Liver (tissue), 9 donors: ENCODE measurements around the gene NKAPD1. TPM values are rescaled to one million over a fixed set of nuclear protein-coding genes. Genes with fewer than 3 reads are reported as not detected.

ENCODE experiments used
- DNase-seq: peaks from one replicate; pipeline ENCODE4 v3.0.0-alpha.2; 2017; ENCODE audit warnings: low spot score
- H3K27ac ChIP-seq, 2 donors: one replicate each; pipeline ENCODE4 v1.7.0; 2013; ENCODE audit warnings: inconsistent platforms in 2 of 2, low read length in 2 of 2, control low read depth in 1 of 2, low read depth in 1 of 2, mild to moderate bottlenecking in 1 of 2
- H3K27me3 ChIP-seq, 4 donors: one replicate each; pipeline versions ENCODE4 v1.6.1 to v1.7.0; 2013; ENCODE audit warnings: low read length in 3 of 4, inconsistent platforms in 1 of 4, mild to moderate bottlenecking in 1 of 4, moderate library complexity in 1 of 4; ENCODE audit not compliant: control insufficient read depth in 4 of 4, insufficient read depth in 4 of 4
- H3K36me3 ChIP-seq, 4 donors: one replicate each; pipeline versions ENCODE4 v1.6.1 to v1.7.0; 2013; ENCODE audit warnings: low read length in 3 of 4, mild to moderate bottlenecking in 3 of 4, low read depth in 1 of 4, moderate library complexity in 1 of 4; ENCODE audit not compliant: control insufficient read depth in 4 of 4, insufficient read depth in 3 of 4
- H3K4me1 ChIP-seq, 4 donors: one replicate each; pipeline versions ENCODE4 v1.6.1 to v1.7.0; 2013; ENCODE audit warnings: low read length in 3 of 4, mild to moderate bottlenecking in 3 of 4, moderate library complexity in 1 of 4; ENCODE audit not compliant: control insufficient read depth in 4 of 4, insufficient read depth in 4 of 4
- H3K4me3 ChIP-seq, 3 donors: one replicate each; pipeline versions ENCODE4 v1.6.1 to v1.7.0; 2013; ENCODE audit warnings: low read length in 3 of 3, control low read depth in 1 of 3, low read depth in 1 of 3, mild to moderate bottlenecking in 1 of 3
- H3K9ac ChIP-seq, 2 donors: one replicate each; pipeline ENCODE4 v1.7.0; 2013; ENCODE audit warnings: low read length in 2 of 2, mild to moderate bottlenecking in 2 of 2, moderate library complexity in 2 of 2, control low read depth in 1 of 2, low read depth in 1 of 2
- H3K9me3 ChIP-seq, 4 donors: one replicate each; pipeline versions ENCODE4 v1.6.1 to v1.7.0; 2013; ENCODE audit warnings: low read length in 3 of 4; ENCODE audit not compliant: control insufficient read depth in 4 of 4
- ATF3 ChIP-seq: IDR thresholded peaks from 2 replicates; pipeline ENCODE4 v1.6.1; 2016; ENCODE audit warnings: antibody characterized with exemption
- CTCF ChIP-seq: fragments of 150-350 bp; IDR thresholded peaks from 2 replicates; pipeline ENCODE4 v1.5.1; 2017; ENCODE audit warnings: improper control_type of control experiment, low read depth, low read length; ENCODE audit not compliant: missing input control
- EGR1 ChIP-seq, 2 donors: IDR thresholded peaks; 2 replicates each; pipeline ENCODE4 v1.6.1; 2016 to 2018; ENCODE audit warnings: antibody characterized with exemption in 2 of 2, low read depth in 2 of 2
- FOXA1 ChIP-seq: IDR thresholded peaks from 2 replicates; pipeline ENCODE4 v1.6.1; 2016; ENCODE audit warnings: antibody characterized with exemption
- FOXA2 ChIP-seq: IDR thresholded peaks from 2 replicates; pipeline ENCODE4 v1.6.1; 2016; ENCODE audit warnings: antibody characterized with exemption
- GABPA ChIP-seq, 2 donors: IDR thresholded peaks in 1 of 2; conservative IDR thresholded peaks in 1 of 2; 2 replicates each; pipeline ENCODE4 v1.6.1; 2016; ENCODE audit warnings: antibody characterized with exemption in 2 of 2, mild to moderate bottlenecking in 1 of 2, moderate library complexity in 1 of 2
- HNF4A ChIP-seq, 2 donors: conservative IDR thresholded peaks; 2 replicates each; pipeline ENCODE4 v1.6.1; 2016; ENCODE audit warnings: antibody characterized with exemption in 2 of 2, mild to moderate bottlenecking in 2 of 2
- HNF4G ChIP-seq: IDR thresholded peaks from 2 replicates; pipeline ENCODE4 v1.6.1; 2016; ENCODE audit warnings: antibody characterized with exemption
- JUND ChIP-seq, 2 donors: IDR thresholded peaks; 2 replicates each; pipeline ENCODE4 v1.6.1; 2016; ENCODE audit warnings: antibody characterized with exemption in 2 of 2
- MAX ChIP-seq: IDR thresholded peaks from 2 replicates; pipeline ENCODE4 v1.6.1; 2016; ENCODE audit warnings: antibody characterized with exemption
- NR2F2 ChIP-seq: IDR thresholded peaks from 2 replicates; pipeline ENCODE4 v1.6.1; 2016; ENCODE audit warnings: antibody characterized with exemption
- RAD21 ChIP-seq, 2 donors: IDR thresholded peaks; 2 replicates each; pipeline ENCODE4 v1.6.1; 2016; ENCODE audit warnings: antibody characterized with exemption in 2 of 2, mild to moderate bottlenecking in 2 of 2
- REST ChIP-seq: IDR thresholded peaks from 2 replicates; pipeline ENCODE4 v1.6.1; 2016; ENCODE audit warnings: antibody characterized with exemption, mild to moderate bottlenecking
- RXRA ChIP-seq, 2 donors: IDR thresholded peaks; 2 replicates each; pipeline ENCODE4 v1.6.1; 2017 to 2018; ENCODE audit warnings: antibody characterized with exemption in 2 of 2, mild to moderate bottlenecking in 1 of 2
- SP1 ChIP-seq: IDR thresholded peaks from 2 replicates; pipeline ENCODE4 v1.6.1; 2018; ENCODE audit warnings: antibody characterized with exemption, mild to moderate bottlenecking
- TAF1 ChIP-seq: conservative IDR thresholded peaks from 2 replicates; pipeline ENCODE4 v1.6.1; 2016; ENCODE audit warnings: antibody characterized with exemption, mild to moderate bottlenecking
- YY1 ChIP-seq: IDR thresholded peaks from 2 replicates; pipeline ENCODE4 v1.6.1; 2016; ENCODE audit warnings: antibody characterized with exemption, mild to moderate bottlenecking
- ZBTB33 ChIP-seq: IDR thresholded peaks from 2 replicates; pipeline ENCODE4 v1.6.1; 2016; ENCODE audit warnings: antibody characterized with exemption
- WGBS: extraction: QIAGEN DNeasy Blood & Tissue Kit; methylation state at CpG from one replicate; pipeline ENCODE4 v1.1.7; 2013; 5-methylcytosine and 5-hydroxymethylcytosine counted together
- polyA plus RNA-seq, 2 donors: library from polyadenylated mRNA; stranded (reverse) in 1 of 2; unstranded in 1 of 2; fragments of 200-250 nt in 1 of 2; fragments of >200 nt in 1 of 2; fragmentation: Nextera tagmentation in 1 of 2; extraction: Ambion mirVana in 1 of 2; gene quantifications; one replicate each; pipeline versions ENCODE4 v1.2.1 to v1.2.3, GENCODE V29; 2013 to 2015
- total RNA-seq, 2 donors: library from RNA; depleted of rRNA; stranded (reverse); fragments of >200 nt; gene quantifications; one replicate each; pipeline ENCODE4 v1.2.3, GENCODE V29; 2014
- donor health status: healthy.
- donor health status: healthy.
- donor health status: healthy.
- donor health status: healthy.
- donor health status: healthy.

NKAPD1 gene
- total and polyA plus RNA-seq, 4 donors, result 5.3 to 11.2 (median 7.4) TPM

GRCh38 chr11:112042961-112043304 is 31.2 kb upstream of the NKAPD1 start:
- H3K36me3 ChIP-seq, result peaks cover 0 to 47% (median 27%) of the 10 kb centered on the region in 4 donors
- H3K4me1 ChIP-seq, result no peaks in the 10 kb centered on the region
- 97% methylated on average over 2 of the region's 2 CpGs for WGBS
- no peak for TF ChIP-seq TAF1
- no peak for TF ChIP-seq MAX
- TF ChIP-seq YY1, result no peak
- TF ChIP-seq FOXA1, result no peak
- TF ChIP-seq EGR1 (IDR thresholded peaks at IDR 0.05; ENCODE audit: low read depth in 2 of 2), result no peak
- TF ChIP-seq NR2F2, result no peak
- TF ChIP-seq ATF3, result no peak
- TF ChIP-seq REST, result no peak
- TF ChIP-seq JUND (IDR thresholded peaks at IDR 0.05), result no peak
- no peak for TF ChIP-seq HNF4G
- TF ChIP-seq RAD21 (IDR thresholded peaks at IDR 0.05), result no peak
- TF ChIP-seq RXRA (IDR thresholded peaks at IDR 0.05), result no peak
- TF ChIP-seq ZBTB33, result no peak
- TF ChIP-seq CTCF, result no peak
- TF ChIP-seq FOXA2, result no peak
- no peak for TF ChIP-seq SP1
- no peak for TF ChIP-seq HNF4A (conservative IDR thresholded peaks at IDR 0.05)
- TF ChIP-seq GABPA (IDR thresholded peaks at IDR 0.05 in 1 of 2, conservative IDR thresholded peaks at IDR 0.05 in 1 of 2), result no peak
- H3K9me3 ChIP-seq, result no peaks in the 10 kb centered on the region
- H3K9ac ChIP-seq, result no peak overlapping the region
- H3K27ac ChIP-seq, result no peak overlapping the region
- H3K27me3 ChIP-seq, result no peaks in the 10 kb centered on the region
- DNase-seq, result no peak
- no peak overlapping the region for H3K4me3 ChIP-seq

GRCh38 chr11:112044961-112045360 is 29.1 kb upstream of the NKAPD1 start:
- H3K36me3 ChIP-seq, result peaks cover 1 to 38% (median 26%) of the 10 kb centered on the region in 4 donors
- WGBS, result 96% methylated on average over 4 of the region's 4 CpGs
- TF ChIP-seq HNF4G (no peak), JUND (IDR thresholded peaks at IDR 0.05) (no peak), FOXA1 (no peak), REST (no peak), CTCF (no peak), RAD21 (IDR thresholded peaks at IDR 0.05) (no peak), TAF1 (no peak), GABPA (IDR thresholded peaks at IDR 0.05 in 1 of 2, conservative IDR thresholded peaks at IDR 0.05 in 1 of 2) (no peak), FOXA2 (no peak), EGR1 (IDR thresholded peaks at IDR 0.05; ENCODE audit: low read depth in 2 of 2) (no peak), NR2F2 (no peak), RXRA (IDR thresholded peaks at IDR 0.05) (no peak)

More at GRCh38 chr11:112044961-112045360, 29.1 kb upstream of the NKAPD1 start:
- Histone ChIP-seq H3K27ac (no peak overlapping the region), H3K9ac (no peak overlapping the region), H3K4me1 (no peaks in the 10 kb centered on the region), H3K27me3 (no peaks in the 10 kb centered on the region), H3K9me3 (no peaks in the 10 kb centered on the region), H3K4me3 (no peak overlapping the region)
- no peak for DNase-seq
